ENCODE measurements around the gene HEYL.
"Not testable (repeated sequence)": the region's sequence is repeated elsewhere in the genome, so short reads cannot be mapped to it uniquely, and the experiment has no call there.

The HEYL gene

GRCh38 chr1:39617488-39618049 is 21.9 kb downstream of the HEYL start:
- no peaks in the 10 kb centered on the region for H3K4me1 ChIP-seq (ENCODE audit: control insufficient read depth, insufficient read depth, low read length, poor library complexity, severe bottlenecking)

GRCh38 chr1:39615086-39615673 is 24.3 kb downstream of the HEYL start:
- H3K4me3 ChIP-seq (ENCODE audit: insufficient read depth, low read depth, low read length, poor library complexity, severe bottlenecking), result no peak overlapping the region
- H3K4me1 ChIP-seq (ENCODE audit: control insufficient read depth, insufficient read depth, low read length, poor library complexity, severe bottlenecking), result no peaks in the 10 kb centered on the region
- no peak overlapping the region for H3K27ac ChIP-seq (ENCODE audit: insufficient read depth, low read length, poor library complexity, severe bottlenecking)
- H3K27me3 ChIP-seq (replicated peaks; ENCODE audit: control insufficient read depth, insufficient read depth, low read length, poor library complexity, severe bottlenecking), result no peaks in the 10 kb centered on the region
- DNase-seq, result no peak
- no peaks in the 10 kb centered on the region for H3K9me3 ChIP-seq (ENCODE audit: control insufficient read depth, low read length)
- H3K36me3 ChIP-seq (ENCODE audit: control insufficient read depth, insufficient read depth, low read length), result no peaks in the 10 kb centered on the region

More at GRCh38 chr1:39617488-39618049, 21.9 kb downstream of the HEYL start:
- Histone ChIP-seq H3K27ac (ENCODE audit: insufficient read depth, low read length, poor library complexity, severe bottlenecking) (no peak overlapping the region), H3K4me3 (ENCODE audit: insufficient read depth, low read depth, low read length, poor library complexity, severe bottlenecking) (no peak overlapping the region), H3K9me3 (ENCODE audit: control insufficient read depth, low read length) (no peaks in the 10 kb centered on the region), H3K36me3 (ENCODE audit: control insufficient read depth, insufficient read depth, low read length) (no peaks in the 10 kb centered on the region), H3K27me3 (replicated peaks; ENCODE audit: control insufficient read depth, insufficient read depth, low read length, poor library complexity, severe bottlenecking) (no peaks in the 10 kb centered on the region)
- no peak for DNase-seq

GRCh38 chr1:39614488-39614887 is 25.0 kb downstream of the HEYL start:
- Histone ChIP-seq H3K4me3 (ENCODE audit: insufficient read depth, low read depth, low read length, poor library complexity, severe bottlenecking) (no peak overlapping the region), H3K4me1 (ENCODE audit: control insufficient read depth, insufficient read depth, low read length, poor library complexity, severe bottlenecking) (no peaks in the 10 kb centered on the region), H3K27ac (ENCODE audit: insufficient read depth, low read length, poor library complexity, severe bottlenecking) (no peak overlapping the region), H3K27me3 (replicated peaks; ENCODE audit: control insufficient read depth, insufficient read depth, low read length, poor library complexity, severe bottlenecking) (no peaks in the 10 kb centered on the region), H3K9me3 (ENCODE audit: control insufficient read depth, low read length) (no peaks in the 10 kb centered on the region), H3K36me3 (ENCODE audit: control insufficient read depth, insufficient read depth, low read length) (no peaks in the 10 kb centered on the region)
- DNase-seq, result no peak

- Histone ChIP-seq H3K27me3 (replicated peaks; ENCODE audit: control insufficient read depth, insufficient read depth, low read length, poor library complexity, severe bottlenecking) (no peaks in the 10 kb centered on the region), H3K4me1 (ENCODE audit: control insufficient read depth, insufficient read depth, low read length, poor library complexity, severe bottlenecking) (no peaks in the 10 kb centered on the region), H3K4me3 (ENCODE audit: insufficient read depth, low read depth, low read length, poor library complexity, severe bottlenecking) (no peak overlapping the region), H3K36me3 (ENCODE audit: control insufficient read depth, insufficient read depth, low read length) (no peaks in the 10 kb centered on the region), H3K9me3 (ENCODE audit: control insufficient read depth, low read length) (no peaks in the 10 kb centered on the region), H3K27ac (ENCODE audit: insufficient read depth, low read length, poor library complexity, severe bottlenecking) (no peak overlapping the region)
- DNase-seq, result no peak
Measured at GRCh38 chr1:39613250-39613649, 26.2 kb downstream of the HEYL start.

GRCh38 chr1:39609618-39610331 is 29.7 kb downstream of the HEYL start:
- DNase-seq, result peak in 2 of 3 donors; percentile 33 to 68
- Histone ChIP-seq H3K27me3 (replicated peaks; ENCODE audit: control insufficient read depth, insufficient read depth, low read length, poor library complexity, severe bottlenecking) (no peaks in the 10 kb centered on the region), H3K4me3 (ENCODE audit: insufficient read depth, low read depth, low read length, poor library complexity, severe bottlenecking) (no peak overlapping the region), H3K9me3 (ENCODE audit: control insufficient read depth, low read length) (no peaks in the 10 kb centered on the region), H3K4me1 (ENCODE audit: control insufficient read depth, insufficient read depth, low read length, poor library complexity, severe bottlenecking) (no peaks in the 10 kb centered on the region), H3K36me3 (ENCODE audit: control insufficient read depth, insufficient read depth, low read length) (no peaks in the 10 kb centered on the region), H3K27ac (ENCODE audit: insufficient read depth, low read length, poor library complexity, severe bottlenecking) (no peak overlapping the region)

- no peaks in the 10 kb centered on the region for H3K27me3 ChIP-seq (replicated peaks; ENCODE audit: control insufficient read depth, insufficient read depth, low read length, poor library complexity, severe bottlenecking)
- no peak overlapping the region for H3K4me3 ChIP-seq (ENCODE audit: insufficient read depth, low read depth, low read length, poor library complexity, severe bottlenecking)
- no peaks in the 10 kb centered on the region for H3K9me3 ChIP-seq (ENCODE audit: control insufficient read depth, low read length)
- DNase-seq, result no peak
- H3K27ac ChIP-seq (ENCODE audit: insufficient read depth, low read length, poor library complexity, severe bottlenecking), result no peak overlapping the region
- H3K4me1 ChIP-seq (ENCODE audit: control insufficient read depth, insufficient read depth, low read length, poor library complexity, severe bottlenecking), result no peaks in the 10 kb centered on the region
- no peaks in the 10 kb centered on the region for H3K36me3 ChIP-seq (ENCODE audit: control insufficient read depth, insufficient read depth, low read length)
Measured at GRCh38 chr1:39608921-39609320, 30.5 kb downstream of the HEYL start.

GRCh38 chr1:39603677-39604076 is 35.8 kb downstream of the HEYL start:
- H3K4me3 ChIP-seq (ENCODE audit: insufficient read depth, low read depth, low read length, poor library complexity, severe bottlenecking); H3K9me3 ChIP-seq (ENCODE audit: control insufficient read depth, low read length); H3K4me1 ChIP-seq (ENCODE audit: control insufficient read depth, insufficient read depth, low read length, poor library complexity, severe bottlenecking); H3K27ac ChIP-seq (ENCODE audit: insufficient read depth, low read length, poor library complexity, severe bottlenecking); H3K27me3 ChIP-seq (replicated peaks; ENCODE audit: control insufficient read depth, insufficient read depth, low read length, poor library complexity, severe bottlenecking); H3K36me3 ChIP-seq (ENCODE audit: control insufficient read depth, insufficient read depth, low read length); DNase-seq: not testable (repeated sequence)

- H3K27ac ChIP-seq (ENCODE audit: insufficient read depth, low read length, poor library complexity, severe bottlenecking); H3K9me3 ChIP-seq (ENCODE audit: control insufficient read depth, low read length); H3K27me3 ChIP-seq (replicated peaks; ENCODE audit: control insufficient read depth, insufficient read depth, low read length, poor library complexity, severe bottlenecking); H3K36me3 ChIP-seq (ENCODE audit: control insufficient read depth, insufficient read depth, low read length); H3K4me1 ChIP-seq (ENCODE audit: control insufficient read depth, insufficient read depth, low read length, poor library complexity, severe bottlenecking); H3K4me3 ChIP-seq (ENCODE audit: insufficient read depth, low read depth, low read length, poor library complexity, severe bottlenecking); DNase-seq: not testable (repeated sequence)
Measured at GRCh38 chr1:39601667-39602255, 37.7 kb downstream of the HEYL start.

GRCh38 chr1:39596163-39596562 is 43.3 kb downstream of the HEYL start:
- Histone ChIP-seq H3K9me3 (ENCODE audit: control insufficient read depth, low read length) (no peaks in the 10 kb centered on the region), H3K4me1 (ENCODE audit: control insufficient read depth, insufficient read depth, low read length, poor library complexity, severe bottlenecking) (no peaks in the 10 kb centered on the region), H3K27ac (ENCODE audit: insufficient read depth, low read length, poor library complexity, severe bottlenecking) (no peak overlapping the region), H3K27me3 (replicated peaks; ENCODE audit: control insufficient read depth, insufficient read depth, low read length, poor library complexity, severe bottlenecking) (no peaks in the 10 kb centered on the region), H3K36me3 (ENCODE audit: control insufficient read depth, insufficient read depth, low read length) (no peaks in the 10 kb centered on the region), H3K4me3 (ENCODE audit: insufficient read depth, low read depth, low read length, poor library complexity, severe bottlenecking) (no peak overlapping the region)
- DNase-seq, result no peak

GRCh38 chr1:39593386-39593785 is 46.1 kb downstream of the HEYL start:
- Histone ChIP-seq H3K27me3 (replicated peaks; ENCODE audit: control insufficient read depth, insufficient read depth, low read length, poor library complexity, severe bottlenecking) (no peaks in the 10 kb centered on the region), H3K36me3 (ENCODE audit: control insufficient read depth, insufficient read depth, low read length) (no peaks in the 10 kb centered on the region), H3K27ac (ENCODE audit: insufficient read depth, low read length, poor library complexity, severe bottlenecking) (no peak overlapping the region), H3K9me3 (ENCODE audit: control insufficient read depth, low read length) (no peaks in the 10 kb centered on the region), H3K4me3 (ENCODE audit: insufficient read depth, low read depth, low read length, poor library complexity, severe bottlenecking) (no peak overlapping the region), H3K4me1 (ENCODE audit: control insufficient read depth, insufficient read depth, low read length, poor library complexity, severe bottlenecking) (no peaks in the 10 kb centered on the region)
- DNase-seq, result no peak

All from effector memory CD4-positive, alpha-beta T cell (primary cell).